OCI-LY3 (cell line): ENCODE measurements around the gene RANBP3.

Experiments
- CTCF ChIP-seq: fragments of 200-600, 300-600 bp; sonication (generic); IDR thresholded peaks from 2 replicates; pipeline ENCODE4 v1.5.1; 2014; ENCODE audit warnings: antibody characterized with exemption, low read length, low read depth
- EZH2phosphoT487 ChIP-seq: fragments of 200-600 bp; shearing (Covaris generic); IDR thresholded peaks from 2 replicates; pipeline ENCODE4 v1.6.1; 2018; ENCODE audit warnings: antibody characterized with exemption, mixed run types, low read depth

GRCh38 chr19:5990289-5990797, 12.4 kb upstream of the RANBP3 start:
- TF ChIP-seq CTCF: no peak
- TF ChIP-seq EZH2phosphoT487: no peak
